ENCODE results near the gene LYSMD4.

The LYSMD4 gene

GRCh38 chr15:99692825-99693224 lies 40.4 kb downstream of the LYSMD4 start:
- Histone ChIP-seq H3K4me3 (ENCODE audit: low read depth, low read length) (no peak overlapping the region), H3K36me3 (ENCODE audit: control insufficient read depth in 2 of 2, insufficient read depth in 1 of 2, low read length in 2 of 2) (peaks cover 36 to 63% of the 10 kb centered on the region in 2 experiments), H3K9me3 (ENCODE audit: control insufficient read depth, insufficient read depth, low read depth, low read length) (no peaks in the 10 kb centered on the region; the same call in 1 of the 2 replicates), H3K27ac (ENCODE audit: extremely low read depth, low read depth, low read length) (no peak overlapping the region), H3K4me1 (ENCODE audit: control insufficient read depth, insufficient read depth, low read length) (no peaks in the 10 kb centered on the region)
- ChIA-PET CTCF (interaction anchor here (0.8 to 1.5 kb wide), 2 partner anchors 11 to 418 kb away, joined by 3 to 7 read pairs; no protein-coding TSS in a partner anchor), POLR2A (no interaction called here)
- TF ChIP-seq ZNF610 (tag by site-specific recombination; IDR thresholded peaks at IDR 0.05; ENCODE audit: borderline replicate concordance) (no peak), ZNF366 (tag by site-specific recombination; conservative IDR thresholded peaks at IDR 0.05) (no peak), ZNF426 (tag by site-specific recombination; IDR thresholded peaks at IDR 0.05) (no peak), ZNF311 (tag by site-specific recombination; IDR thresholded peaks at IDR 0.05; ENCODE audit: borderline replicate concordance) (no peak), GLIS2 (tag by site-specific recombination; IDR thresholded peaks at IDR 0.05) (no peak), ZIC2 (tag by site-specific recombination; IDR thresholded peaks at IDR 0.05) (no peak), ZNF600 (tag by site-specific recombination; IDR thresholded peaks at IDR 0.05) (no peak), ZNF211 (tag by site-specific recombination; IDR thresholded peaks at IDR 0.05; ENCODE audit: low read depth) (no peak), HOXA7 (CRISPR knock-in tag; IDR thresholded peaks at IDR 0.05; ENCODE audit: borderline replicate concordance) (no peak), PBX3 (CRISPR knock-in tag; IDR thresholded peaks at IDR 0.05) (no peak)

GRCh38 chr15:99686290-99686689 lies 46.9 kb downstream of the LYSMD4 start:
- POLR2A ChIA-PET: no interaction called here
- Histone ChIP-seq H3K4me1 (ENCODE audit: control insufficient read depth, insufficient read depth, low read length) (peaks cover 9% of the 10 kb centered on the region; the same call in 1 of the 2 replicates), H3K27ac (ENCODE audit: extremely low read depth, low read depth, low read length) (no peak overlapping the region), H3K9me3 (ENCODE audit: control insufficient read depth, insufficient read depth, low read depth, low read length) (no peaks in the 10 kb centered on the region; the same call in 1 of the 2 replicates), H3K4me3 (ENCODE audit: low read depth, low read length) (no peak overlapping the region), H3K36me3 (ENCODE audit: control insufficient read depth in 2 of 2, insufficient read depth in 1 of 2, low read length in 2 of 2) (peaks cover 15 to 27% of the 10 kb centered on the region in 2 experiments)
- CTCF ChIA-PET: interaction anchor here (2.4 kb wide), 1 partner anchor 18 kb away, joined by 14 read pairs; no protein-coding TSS in a partner anchor
- no peak for TF ChIP-seq MYNN (tag by site-specific recombination; IDR thresholded peaks at IDR 0.05; ENCODE audit: borderline replicate concordance)
- no peak for TF ChIP-seq ZNF133 (tag by site-specific recombination; IDR thresholded peaks at IDR 0.05)
- TF ChIP-seq ZNF747 (tag by site-specific recombination; IDR thresholded peaks at IDR 0.05): no peak
- no peak for TF ChIP-seq MEIS1 (CRISPR knock-in tag; IDR thresholded peaks at IDR 0.05; ENCODE audit: borderline replicate concordance)
- TF ChIP-seq ZBTB48 (tag by site-specific recombination; IDR thresholded peaks at IDR 0.05): no peak
- TF ChIP-seq ZSCAN5A (tag by site-specific recombination; IDR thresholded peaks at IDR 0.05): no peak
- TF ChIP-seq ZNF514 (tag by site-specific recombination; IDR thresholded peaks at IDR 0.05): no peak
- TF ChIP-seq ZFP69B (tag by site-specific recombination; IDR thresholded peaks at IDR 0.05): no peak
- TF ChIP-seq GLIS1 (tag by site-specific recombination; IDR thresholded peaks at IDR 0.05): no peak
- no peak for TF ChIP-seq SETDB1 (IDR thresholded peaks at IDR 0.05; ENCODE audit: insufficient read length, low read length)
- TF ChIP-seq ZNF488 (tag by site-specific recombination; IDR thresholded peaks at IDR 0.05): no peak
- no peak for TF ChIP-seq ZNF2 (tag by site-specific recombination; IDR thresholded peaks at IDR 0.05)
- no peak for TF ChIP-seq ZNF449 (tag by site-specific recombination; IDR thresholded peaks at IDR 0.05)
- no peak for TF ChIP-seq IKZF3 (tag by site-specific recombination; IDR thresholded peaks at IDR 0.05)
- TF ChIP-seq ZNF792 (tag by site-specific recombination; IDR thresholded peaks at IDR 0.05): no peak
- no peak for TF ChIP-seq ZSCAN16 (tag by site-specific recombination; IDR thresholded peaks at IDR 0.05)
- no peak for TF ChIP-seq ZNF677 (tag by site-specific recombination; IDR thresholded peaks at IDR 0.05)

Measured in HEK293 (cell line).